ENCODE data around the gene AMZ1.

AMZ1 gene

DNA sequence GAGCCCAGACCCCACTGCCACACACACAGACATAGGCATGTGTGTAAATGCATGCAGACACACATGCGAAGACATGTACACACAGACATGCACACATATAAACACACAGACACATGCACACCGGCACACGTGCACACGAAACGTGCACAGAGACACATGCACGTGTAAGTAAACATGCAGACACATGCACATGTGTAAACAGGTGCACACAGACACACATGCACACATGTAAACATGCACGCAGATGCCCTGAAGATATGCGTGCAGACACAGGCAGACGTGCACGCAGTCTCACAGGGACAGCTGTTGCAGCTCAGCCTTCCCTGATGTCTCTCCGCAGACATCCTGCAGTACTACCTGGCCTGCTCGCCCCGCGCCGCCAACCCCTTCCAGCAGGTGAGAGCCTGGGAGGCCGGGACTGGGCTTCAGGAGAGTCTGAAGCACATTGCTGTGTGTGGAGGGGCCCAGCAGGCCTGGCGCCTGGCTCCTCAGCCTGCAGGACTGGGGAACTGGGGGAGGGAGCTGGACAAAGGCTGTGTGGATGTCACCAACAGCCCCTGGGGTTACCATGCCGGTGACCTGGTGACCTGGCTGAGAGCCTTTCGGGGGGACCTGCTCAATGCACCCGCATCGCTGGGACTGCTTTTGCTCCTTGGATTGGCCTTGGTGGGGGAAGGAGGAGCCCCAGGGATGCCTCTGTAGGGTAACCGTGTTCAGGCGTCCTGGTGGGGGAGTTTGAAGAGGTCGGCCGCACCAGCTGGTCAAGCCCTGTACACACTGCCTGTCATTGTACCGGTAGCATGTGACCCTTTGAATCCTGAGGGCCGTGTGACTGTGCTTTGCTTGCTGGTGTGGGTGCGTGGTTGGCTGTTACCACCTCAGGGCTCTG, 35.9 kb upstream of the AMZ1 start:
- no peak for DNase-seq

GRCh38 chr7:2652736-2653060, 35.3 kb upstream of the AMZ1 start:
- no peak for DNase-seq

DNA sequence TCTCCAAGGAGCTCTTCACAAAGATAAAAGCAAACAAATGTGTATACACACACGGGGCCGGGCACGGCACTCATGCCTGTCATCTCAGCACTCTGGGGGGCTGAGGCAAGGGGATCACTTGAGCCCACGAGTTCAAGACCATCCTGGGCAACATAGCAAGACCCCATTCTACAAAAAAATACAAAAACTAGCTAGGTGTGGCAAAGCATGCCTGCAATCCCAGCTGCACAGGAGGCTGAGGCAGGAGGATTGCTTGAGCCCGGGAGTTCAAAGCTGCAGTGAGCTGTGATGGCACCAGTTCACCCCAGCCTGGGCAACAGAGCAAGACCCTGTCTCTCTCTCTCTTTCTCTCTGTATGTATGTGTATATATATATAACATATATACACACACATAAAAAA, 33.9 kb upstream of the AMZ1 start:
- no peak for DNase-seq

DNA sequence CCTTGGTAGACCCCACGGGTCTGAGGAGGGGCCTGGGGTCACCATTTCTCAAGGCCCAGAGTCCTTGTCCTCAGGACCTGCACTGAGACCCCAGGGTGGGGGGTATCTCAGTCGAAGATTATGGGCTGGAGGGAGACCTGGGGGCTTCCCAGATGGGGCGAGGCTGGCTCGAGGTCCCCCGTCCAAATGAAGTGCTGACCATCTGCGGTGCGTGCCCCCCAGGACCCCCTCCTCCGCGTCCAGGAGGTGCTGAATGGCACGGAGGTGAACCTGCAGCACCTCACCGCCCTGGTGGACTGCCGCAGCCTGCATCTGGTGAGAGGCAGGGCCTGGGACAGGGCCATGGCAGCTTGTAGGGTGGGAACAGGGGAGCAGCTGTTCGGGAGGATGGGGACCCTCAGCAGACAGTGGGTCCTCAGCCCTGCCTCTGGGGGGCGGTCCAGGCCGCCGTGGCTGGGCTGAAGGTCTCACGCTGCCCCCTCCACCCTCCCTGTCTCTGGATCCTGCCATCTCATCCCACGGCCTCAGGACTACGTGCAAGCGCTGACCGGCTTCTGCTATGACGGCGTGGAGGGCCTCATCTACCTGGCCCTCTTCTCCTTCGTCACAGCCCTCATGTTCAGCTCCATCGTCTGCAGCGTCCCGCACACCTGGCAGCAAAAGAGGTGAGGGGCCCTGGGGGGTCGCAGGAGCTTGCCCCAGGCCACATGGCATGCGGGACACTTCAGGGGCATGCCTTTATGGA, 32.0 kb upstream of the AMZ1 start:
- no peak for DNase-seq

- DNase-seq = no peak
These were observed 30.8 kb upstream of the AMZ1 start for GRCh38 chr7:2657208-2657607.

- no peak for DNase-seq
These were observed 29.9 kb upstream of the AMZ1 start for GRCh38 chr7:2657920-2658671.

GRCh38 chr7:2658941-2659340, 29.1 kb upstream of the AMZ1 start:
- no peak for DNase-seq

DNA sequence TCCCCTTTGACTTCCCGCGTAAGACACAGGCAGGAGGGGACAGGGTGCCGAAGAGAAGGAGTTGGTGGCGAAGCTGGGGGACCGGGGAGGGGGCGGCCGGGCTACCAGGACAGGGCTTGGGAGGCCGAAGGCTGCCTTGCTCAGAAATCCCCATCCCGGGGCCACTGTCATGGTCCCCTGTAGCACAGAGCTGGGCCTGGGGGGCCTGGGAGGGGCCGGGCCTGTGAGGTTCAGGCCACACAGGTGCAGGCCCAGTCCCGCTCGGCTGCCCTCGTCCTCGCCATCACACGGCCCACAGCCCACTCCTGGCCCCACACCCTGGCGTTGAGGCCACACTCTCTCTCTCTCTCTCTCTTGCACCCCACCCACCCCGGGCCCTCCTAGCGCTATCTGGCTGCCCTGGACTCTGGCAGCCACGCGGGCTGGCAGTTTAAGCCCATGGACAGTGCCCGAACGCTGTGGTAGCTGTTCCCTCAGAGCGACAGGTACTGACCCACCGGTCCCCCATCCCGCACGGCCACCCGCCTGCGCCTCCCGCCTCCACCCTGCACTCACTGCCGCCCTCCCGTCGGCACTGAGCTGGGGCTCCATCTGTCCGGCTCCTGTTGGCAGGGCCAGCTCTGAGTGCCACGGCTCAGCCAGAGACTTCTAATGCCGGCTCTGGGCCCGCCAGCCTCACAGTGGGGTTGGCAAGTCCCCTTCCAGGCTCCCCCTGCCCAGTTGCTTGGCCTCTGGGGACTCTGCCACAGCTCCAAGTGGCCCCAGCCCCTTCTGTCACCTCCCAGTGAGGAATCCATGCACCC, 28.2 kb upstream of the AMZ1 start:
- DNase-seq = no peak

DNA sequence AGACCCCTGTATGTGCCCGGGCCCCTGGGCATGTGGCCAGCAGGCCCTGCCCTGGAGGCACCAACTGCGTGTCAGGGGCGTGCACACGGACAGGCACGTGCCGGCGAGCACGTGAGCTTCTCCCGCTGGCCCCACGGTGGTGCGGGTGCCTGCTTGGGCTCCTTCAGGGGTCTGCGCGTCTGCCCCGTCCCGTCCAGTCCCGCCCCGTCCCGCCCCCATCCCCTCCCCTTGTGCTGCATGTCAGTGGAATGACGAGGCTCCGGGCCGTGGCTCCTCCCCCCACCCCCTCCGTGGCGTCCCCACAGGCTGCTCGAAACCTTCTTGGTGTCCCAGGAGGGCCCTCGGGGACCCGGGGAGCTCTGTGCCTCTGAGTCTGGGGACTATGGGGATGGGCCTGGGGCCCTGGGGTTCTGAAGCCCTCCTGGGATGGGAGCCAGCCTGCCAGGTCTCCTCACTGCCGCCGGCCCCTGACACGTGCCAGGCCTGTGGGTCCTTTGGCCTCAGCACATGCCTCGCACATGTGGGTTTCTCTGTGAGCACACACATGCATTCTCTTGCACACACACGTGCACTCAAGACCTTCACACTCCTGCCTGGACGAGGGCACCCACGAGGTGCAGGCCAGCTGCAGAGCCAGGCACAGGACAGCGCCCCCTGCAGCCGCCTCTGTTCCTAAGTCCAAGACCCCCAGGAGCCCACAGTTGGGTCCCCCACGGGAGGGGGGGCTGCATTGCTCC, 27.5 kb upstream of the AMZ1 start:
- no peak for DNase-seq

DNA sequence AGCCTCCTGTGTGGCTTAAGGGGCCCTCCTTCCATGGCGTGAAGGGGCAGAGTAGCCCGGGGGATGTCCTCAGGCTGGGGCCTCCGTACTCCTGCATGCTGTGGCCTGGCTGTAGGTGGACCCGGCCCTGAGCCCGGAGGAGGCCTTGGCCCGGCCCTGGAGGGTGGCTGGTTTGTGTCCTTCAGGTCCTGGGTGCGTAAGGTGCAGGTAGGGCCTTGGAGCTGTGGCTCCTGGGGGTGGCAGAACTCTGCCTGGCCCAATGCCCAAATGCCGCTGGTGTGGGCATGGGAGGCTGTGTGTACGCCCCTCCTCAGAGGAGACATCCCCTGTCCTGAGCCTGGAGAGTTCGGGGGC, 26.9 kb upstream of the AMZ1 start:
- no peak for DNase-seq

- no peak for DNase-seq
These were observed 26.3 kb upstream of the AMZ1 start for GRCh38 chr7:2661602-2662272.

DNA sequence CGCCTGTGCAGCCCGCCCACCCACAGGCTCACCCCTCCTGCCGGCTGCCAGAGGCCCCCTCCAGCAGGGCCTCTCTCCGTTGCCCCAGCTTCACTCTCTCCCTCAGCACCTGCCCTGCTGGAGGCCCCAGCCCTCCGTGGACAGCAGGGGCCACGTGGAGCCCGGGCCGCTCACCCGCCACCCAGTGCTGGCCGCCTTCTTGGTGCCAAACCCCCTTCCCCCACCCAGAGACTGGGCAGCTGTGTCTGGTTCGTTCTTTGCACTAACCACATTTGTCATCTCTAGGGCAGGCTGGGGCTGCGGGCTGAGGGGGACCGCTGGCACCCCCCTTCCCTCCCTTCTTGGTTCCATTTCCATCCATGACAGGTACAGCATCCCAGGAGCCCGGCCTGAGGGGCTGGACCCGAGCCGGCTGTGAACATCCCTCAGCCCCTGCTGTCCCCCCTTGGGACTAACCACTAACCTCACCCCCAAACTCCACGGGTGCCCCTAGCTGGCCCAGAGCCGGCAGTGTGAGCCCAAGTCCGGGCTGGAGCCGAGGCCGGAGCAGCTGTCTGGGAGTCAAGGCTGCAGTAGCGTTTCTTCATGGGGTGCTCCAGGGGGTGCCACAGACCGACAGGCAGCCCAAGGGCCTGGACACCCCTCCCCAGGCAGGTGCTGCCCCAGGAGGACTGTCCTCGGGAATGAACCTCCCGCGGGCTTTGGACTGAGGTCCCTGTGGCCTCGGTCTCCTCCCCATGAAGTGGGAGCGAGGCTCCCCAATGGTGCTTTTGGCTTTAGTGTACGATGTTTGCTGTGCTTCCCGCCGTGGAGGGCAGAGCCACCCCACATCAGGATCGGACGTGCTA, 25.5 kb upstream of the AMZ1 start:
- DNase-seq = no peak

DNA sequence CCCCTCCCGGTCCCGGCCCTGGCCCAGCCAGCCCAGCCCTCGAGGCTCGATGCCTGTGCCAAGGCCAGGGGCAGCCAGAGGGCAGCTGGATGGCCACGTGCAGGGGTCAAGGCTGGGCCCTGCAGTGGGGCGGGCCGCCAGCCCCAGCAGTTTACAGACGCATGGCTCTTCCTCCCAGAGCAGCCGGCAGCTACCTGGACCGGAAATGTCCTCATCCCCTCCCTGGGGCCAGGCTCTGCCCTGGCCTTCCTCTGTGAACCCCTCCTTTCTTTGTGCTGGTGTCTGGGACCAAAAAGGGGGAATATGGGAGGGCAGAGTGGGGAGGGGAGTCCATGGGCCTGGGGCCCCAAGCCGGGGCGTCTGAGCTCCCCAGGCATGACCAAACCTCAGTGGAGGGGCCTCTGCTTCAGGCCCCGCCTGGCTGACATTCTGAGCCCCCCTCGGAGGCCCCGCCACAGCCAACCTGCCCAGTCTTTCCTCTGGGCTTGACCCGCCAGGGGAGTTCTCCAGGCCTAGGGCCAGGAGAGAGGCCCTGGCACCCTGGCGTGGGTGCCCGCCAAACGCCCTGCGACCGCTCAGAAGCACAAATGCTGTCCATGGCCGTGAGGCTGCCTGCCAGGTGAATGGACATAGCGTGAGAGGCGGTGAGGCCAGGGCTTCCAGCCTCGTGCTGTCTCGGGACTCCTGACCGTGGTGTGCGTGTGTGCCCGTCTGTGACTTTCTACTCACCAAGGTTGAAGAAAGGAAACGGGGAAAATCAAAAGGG, 24.7 kb upstream of the AMZ1 start:
- no peak for DNase-seq

GRCh38 chr7:2663960-2664359, 24.0 kb upstream of the AMZ1 start:
- no peak for DNase-seq

GRCh38 chr7:2665359-2665791, 22.6 kb upstream of the AMZ1 start:
- no peak for DNase-seq

GRCh38 chr7:2666155-2666554, 21.8 kb upstream of the AMZ1 start:
- no peak for DNase-seq

DNA sequence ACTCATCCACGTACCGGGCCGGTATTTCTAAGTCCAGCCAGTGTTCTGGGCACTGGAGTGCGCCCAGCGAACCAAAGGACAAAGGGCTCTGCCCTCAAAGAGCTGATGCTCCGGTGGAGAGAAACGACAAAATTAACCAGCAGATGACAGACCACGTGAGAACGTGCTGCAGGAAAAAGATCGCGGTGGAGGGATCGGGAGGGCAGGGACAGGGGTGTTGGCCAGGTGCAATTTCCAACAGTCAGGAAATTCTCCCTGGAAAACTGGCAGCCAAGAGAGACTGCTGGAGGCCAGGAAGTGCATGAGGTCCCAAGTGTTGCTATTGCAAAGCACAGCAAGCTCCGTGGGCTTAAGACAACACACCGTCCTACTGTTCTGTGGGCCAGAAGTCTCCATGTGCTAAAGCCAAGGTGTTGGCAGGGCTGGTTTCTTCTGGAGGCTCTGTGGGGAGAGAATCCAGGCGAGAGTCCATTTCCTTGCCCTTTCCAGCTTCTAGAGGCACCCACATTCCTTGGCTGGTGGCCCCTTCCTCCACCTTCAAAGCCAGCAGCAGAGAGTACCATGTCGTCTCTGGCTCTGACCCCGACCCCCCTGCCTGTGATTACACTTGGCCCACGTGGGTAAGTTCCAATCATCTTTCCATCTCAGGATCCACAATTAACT, 21.3 kb upstream of the AMZ1 start:
- no peak for DNase-seq

GRCh38 chr7:2667843-2668242, 20.2 kb upstream of the AMZ1 start:
- no peak for DNase-seq

GRCh38 chr7:2668401-2668800, 19.6 kb upstream of the AMZ1 start:
- no peak for DNase-seq
